GM21360 (cell line): ENCODE measurements around the gene EML6.

Experiments
- ATAC-seq: cut with Tn5 transposase; IDR thresholded peaks from one replicate; pipeline ENCODE4 v1.9.1; 2021; ENCODE audit warnings: mild to moderate bottlenecking, moderate library complexity; ENCODE audit not compliant: unreplicated experiment

EML6 gene

DNA sequence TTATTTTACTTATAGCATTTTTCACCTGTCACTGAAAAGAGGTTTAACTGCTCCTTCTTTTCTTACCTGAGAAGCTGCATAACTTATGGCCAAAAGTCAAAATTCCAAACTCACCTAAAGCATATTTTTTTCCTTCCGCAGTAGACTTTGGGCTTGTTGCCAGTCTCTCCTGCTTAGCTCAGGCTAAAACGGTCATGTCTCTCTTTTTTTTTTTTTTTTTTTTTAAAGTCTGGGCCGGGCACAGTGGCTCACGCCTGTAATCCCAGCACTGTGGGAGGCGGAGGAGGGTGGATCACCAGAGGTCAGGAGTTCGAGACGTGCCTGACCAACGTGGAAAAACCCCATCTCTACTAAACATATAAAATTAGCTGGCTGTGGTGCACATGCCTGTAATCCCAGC is 213.3 kb downstream of the EML6 start:
- no peak for ATAC-seq

DNA sequence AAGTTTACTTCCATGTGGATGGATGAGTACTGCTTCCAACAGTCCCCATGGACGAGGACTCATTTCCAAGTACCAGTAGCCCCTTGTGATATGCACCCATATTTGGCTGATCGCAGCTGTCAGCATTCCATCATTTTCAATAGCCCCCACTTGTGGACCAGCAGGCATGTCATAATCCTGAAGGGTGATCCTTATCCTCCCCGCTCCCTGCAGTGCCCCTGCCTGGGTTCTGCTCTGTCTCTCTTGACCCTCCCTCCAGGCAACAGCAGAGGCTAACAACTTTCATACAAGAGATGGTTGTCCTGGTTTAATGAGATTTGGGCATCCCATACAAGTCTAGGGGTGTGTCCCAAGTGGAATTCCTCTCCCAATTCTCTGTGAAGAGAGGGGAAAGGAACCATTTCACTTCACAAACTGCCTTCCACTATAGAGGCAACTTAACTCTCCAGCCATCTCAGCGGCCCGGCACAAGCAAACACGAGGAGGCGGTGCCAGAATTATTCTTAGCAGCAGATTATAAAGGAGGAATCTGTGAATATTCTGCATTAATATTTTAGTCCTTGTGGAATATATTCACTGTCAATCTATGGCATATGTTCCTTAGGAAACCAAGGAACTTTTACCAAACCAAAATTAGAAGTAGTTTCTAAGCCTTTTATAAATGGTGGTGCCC is 216.1 kb downstream of the EML6 start:
- no peak for ATAC-seq

DNA sequence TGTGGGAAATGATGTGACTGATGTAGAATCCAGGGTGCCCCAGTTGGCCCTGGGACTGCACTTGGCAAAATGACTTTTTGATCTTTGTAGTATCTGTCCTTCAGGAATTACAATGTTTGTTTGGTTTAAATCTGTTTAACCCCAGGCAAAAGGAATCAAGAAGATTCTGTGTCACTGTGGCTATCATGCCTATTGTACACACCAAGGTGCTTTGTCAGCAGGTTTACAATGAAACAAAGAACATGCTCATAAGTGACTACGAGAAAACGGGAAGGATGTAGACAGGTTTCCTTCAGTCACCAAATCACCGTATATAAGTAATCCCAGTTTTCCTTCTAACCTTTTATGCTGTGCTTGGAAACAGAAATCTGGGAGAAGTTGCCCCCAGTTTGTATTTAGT is 217.3 kb downstream of the EML6 start:
- ATAC-seq: no peak

DNA sequence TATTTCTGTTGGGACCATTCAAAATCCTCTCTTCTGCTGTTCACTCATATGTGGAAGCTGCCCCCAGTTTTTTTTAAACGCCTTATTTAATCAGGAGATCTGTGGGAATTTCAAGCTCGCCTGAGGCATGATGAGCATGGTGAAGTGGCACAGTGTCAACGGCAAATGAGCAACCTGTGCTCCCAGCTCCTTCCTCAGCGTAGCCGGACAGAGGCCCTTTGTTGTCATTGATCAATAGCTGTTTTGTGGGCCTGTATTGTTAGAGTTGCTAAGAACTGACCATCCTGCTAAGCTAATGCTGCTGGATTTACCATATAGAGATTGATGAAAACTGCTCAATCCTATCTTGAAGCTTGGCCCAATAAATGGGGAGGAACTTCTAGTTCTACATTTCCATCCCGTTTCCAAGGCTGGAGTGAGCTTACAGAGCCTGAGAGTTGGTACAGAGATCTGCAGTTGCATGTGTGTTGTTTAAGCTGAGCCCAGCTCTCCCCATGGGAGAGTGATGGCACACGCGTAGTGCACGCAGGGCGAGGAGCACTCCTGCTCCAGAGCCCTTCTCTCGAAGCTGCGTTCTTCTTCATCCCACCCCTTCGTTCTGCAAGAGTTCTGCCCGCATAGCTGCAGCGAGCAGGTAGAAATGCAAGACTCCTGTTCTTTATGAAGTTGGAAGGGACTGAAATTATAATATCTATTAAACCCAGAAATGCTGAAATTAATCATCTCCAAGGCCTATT is 218.0 kb downstream of the EML6 start:
- ATAC-seq: no peak

DNA sequence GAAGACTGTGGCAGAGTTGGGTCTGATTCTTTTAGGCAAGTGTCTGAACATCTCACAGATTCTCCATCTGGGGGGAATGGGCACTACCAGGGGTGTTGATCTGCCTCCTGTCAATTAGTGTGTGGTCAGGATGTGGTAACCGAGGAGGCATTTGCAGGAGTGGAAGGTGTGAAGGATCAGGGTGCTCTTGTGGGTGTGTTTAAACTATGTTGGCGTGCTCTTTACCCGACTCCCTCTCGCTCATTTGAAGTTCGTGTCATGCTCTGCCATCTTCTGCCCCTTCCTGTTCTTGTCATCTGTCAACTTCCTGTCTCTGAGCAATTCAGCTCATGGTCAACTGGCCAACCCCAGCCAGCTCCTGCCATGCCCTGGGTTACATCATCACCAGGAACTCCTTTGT is 218.9 kb downstream of the EML6 start:
- ATAC-seq: no peak

DNA sequence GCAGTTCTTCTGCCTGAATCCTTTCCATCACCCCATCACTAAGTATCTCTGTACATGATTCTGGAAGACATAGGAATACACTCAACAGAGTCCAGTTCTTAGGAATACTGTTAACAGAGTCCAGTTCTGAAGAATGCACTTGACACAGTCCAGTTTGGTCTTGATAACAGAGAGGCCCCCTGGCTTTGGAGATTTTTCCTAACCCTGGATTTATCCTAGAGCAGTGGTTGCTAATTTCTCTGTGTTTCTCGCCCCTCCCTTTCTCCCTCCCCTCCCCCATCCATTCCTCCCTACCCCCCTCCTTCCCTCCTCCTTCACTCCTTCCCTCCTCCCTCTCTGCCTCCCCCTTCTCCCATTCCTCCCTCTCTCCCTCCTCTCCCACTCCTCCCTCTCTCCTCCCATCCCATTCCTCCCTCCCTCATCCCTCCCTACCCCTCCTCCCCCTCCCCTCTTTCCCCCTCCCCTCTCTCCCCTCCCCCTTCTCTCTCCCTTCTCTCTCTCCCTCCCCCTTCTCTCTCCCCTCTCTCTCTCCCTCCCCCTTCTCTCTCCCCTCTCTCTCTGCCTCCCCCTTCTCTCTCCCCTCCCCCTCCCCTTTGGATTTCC is 221.4 kb downstream of the EML6 start:
- ATAC-seq: no peak

DNA sequence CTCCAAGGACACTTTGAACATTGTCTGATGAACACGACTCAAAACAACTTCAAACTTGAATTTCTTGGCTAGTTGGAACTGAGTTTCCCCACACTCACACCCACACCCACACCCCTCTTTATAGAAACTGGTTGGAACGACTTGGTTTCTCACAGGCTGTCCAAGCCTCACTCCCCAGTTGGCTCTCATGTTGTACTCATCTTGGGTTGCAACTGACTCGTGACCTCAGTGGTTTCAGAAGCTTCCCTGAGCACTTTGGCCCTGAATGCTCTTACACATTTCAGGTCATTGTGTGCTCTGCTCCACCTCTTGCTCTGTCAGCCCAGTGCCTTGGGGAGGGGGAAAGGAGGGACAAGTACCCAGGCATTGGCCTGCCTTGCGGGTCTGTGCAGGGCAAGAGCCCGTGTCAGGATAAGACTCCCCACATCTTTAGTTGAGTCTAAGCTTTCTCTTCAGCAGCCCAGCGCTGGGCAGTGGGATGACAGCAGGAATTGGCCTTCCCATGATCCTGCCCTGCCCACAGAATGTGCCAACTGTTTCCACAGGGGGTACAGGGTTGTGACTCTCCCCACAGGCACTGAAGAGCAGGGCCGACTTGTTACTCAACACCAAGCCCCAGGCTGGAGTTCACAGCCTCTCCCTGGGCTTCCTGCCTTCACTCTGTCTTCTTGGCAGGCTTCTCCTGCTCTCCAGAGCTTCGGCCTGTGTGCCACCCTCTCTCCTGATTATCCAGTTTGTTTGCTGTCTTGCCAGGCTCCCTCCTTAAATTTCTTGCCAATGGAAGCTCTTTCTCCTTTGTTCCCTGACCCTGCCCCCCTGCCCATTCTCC is 222.1 kb downstream of the EML6 start:
- no peak for ATAC-seq

DNA sequence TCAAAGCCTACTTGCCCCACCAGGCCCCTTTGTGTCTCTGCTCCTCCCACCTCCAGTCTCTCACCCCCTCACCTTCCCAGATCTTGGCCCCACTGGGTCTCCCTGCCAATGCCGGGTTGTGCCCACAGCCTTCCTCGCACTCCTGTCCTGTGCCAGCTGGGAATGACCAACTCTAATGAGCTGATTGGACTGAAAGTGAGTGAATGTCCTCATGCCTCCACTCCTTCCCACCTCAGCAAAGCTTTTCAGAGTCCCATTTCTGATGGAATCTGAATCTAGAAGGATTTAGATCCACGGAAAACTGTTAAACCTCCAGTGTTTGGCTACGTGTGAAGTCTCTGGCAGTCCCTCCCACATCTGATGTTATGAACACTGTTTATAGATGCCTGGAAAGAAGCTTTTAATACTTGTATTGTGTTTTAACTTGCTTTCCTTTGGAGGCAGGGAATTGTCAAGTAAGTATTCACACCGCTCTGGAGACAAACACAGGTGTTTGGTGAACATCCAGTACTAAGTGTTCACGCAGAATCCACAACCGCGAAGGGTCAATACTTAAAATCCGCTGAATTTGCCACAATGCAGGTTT is 222.9 kb downstream of the EML6 start:
- no peak for ATAC-seq

DNA sequence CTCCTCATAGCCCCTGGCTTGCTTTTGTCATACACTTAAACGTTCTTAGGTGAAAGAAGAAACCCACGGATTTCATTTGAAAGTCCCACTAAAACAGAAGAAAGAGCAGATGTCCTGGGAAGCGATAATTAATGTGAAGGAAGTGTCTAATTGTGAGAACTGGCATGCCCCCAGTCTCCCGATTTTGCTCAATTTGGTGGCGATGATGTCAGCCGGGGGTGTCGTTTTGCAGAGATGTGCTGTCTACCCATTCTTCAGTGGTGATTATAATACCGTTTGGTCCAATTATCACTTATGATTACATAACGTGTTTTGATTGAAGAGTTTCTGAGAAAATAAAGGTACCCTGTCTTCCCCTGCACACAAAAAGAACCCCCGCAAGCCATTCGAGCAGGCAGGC is 223.7 kb downstream of the EML6 start:
- ATAC-seq: no peak

DNA sequence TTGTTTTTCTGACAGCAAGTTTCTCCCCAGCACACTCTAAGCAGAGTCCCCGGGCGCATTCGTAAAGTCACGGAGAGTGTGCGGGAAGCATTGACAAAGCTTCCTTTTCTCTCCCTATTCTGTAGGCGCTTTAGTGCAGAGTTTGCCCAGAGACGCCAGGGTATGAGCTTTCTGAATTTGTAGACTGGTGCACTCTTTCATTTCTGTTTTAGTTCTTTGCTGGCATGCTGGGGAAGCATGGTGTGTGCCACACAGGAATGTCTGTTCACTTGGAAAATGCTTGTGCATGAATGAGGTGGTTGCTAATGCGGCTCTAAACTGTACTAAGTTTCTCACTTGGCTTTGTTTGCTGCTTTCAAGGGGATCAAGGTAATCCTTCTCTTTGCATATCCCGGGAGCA is 224.2 kb downstream of the EML6 start:
- ATAC-seq: no peak

DNA sequence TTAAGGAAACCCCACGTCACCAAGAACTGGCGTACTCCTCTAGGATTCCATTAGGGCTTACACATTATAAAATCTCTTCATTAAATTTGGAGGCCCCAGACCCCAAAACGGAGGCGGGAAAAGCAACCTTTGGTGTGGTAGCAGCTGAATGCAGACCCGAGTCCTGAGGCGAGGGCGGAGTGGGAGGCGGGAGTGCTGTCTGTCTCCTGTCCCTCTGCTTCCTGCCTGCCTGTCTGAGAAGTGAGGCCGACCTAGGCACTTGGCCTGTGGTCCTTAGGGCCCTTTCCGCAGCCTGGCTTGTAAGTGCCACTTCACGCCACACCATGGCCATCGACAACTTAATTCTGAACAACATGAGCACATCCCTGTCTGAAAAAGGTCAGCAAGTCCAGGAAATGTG is 224.7 kb downstream of the EML6 start:
- no peak for ATAC-seq

DNA sequence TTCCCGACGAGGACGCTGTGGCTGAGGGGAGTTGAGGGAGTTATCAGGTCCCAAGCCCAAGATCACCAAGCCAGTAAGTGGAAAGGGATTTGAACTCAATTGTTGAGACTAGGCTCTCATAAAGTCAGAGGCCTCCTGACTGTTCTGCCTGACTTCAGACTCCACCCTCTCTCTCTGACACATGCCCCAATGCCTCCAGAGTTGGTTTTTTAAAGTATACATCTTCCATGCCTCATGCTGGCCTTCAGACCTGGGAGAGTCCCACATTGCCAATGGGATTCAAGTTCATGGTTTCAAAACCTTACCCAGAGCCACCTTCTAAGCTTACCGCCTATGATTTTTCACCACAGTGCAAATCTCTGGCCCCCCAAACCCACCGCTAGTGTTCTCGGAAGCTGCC is 226.0 kb downstream of the EML6 start:
- no peak for ATAC-seq

DNA sequence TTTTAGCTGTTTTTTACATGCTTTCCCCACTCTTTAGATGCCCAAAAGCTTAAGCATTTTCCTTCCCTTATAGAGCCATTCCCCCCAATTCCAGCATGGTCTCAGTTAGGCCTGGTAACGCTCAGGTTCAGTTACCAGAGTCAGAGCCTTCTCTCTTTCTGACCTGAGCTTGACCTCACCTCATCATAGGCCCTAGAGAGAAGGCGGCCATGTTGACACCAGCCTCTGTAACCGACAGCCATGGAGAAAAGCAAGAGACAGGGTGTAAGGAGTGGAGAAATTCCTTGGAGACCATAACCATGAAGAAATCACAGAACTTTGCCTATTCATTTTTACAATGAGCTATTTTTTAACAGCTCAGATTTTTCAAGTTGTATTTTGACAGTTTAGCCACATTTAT is 227.3 kb downstream of the EML6 start:
- ATAC-seq: no peak

DNA sequence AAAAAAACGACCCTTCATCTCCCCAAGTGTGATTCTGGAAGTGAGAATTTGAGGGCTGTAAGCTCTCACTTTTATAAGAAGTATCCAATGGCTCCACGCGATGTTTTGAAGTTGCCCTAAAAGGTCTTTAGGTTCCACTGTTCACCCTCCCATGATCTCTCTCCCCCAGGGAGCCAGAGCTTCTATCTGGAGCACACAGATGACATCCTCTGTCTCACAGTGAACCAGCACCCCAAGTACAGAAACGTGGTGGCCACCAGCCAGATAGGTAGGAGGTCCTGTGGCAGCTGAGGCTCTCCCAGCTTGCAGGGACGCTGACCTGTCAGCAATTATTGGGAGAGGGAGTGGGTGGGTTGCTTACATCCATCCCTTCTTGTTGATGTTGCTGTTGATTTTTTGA is 229.0 kb downstream of the EML6 start:
- no peak for ATAC-seq

DNA sequence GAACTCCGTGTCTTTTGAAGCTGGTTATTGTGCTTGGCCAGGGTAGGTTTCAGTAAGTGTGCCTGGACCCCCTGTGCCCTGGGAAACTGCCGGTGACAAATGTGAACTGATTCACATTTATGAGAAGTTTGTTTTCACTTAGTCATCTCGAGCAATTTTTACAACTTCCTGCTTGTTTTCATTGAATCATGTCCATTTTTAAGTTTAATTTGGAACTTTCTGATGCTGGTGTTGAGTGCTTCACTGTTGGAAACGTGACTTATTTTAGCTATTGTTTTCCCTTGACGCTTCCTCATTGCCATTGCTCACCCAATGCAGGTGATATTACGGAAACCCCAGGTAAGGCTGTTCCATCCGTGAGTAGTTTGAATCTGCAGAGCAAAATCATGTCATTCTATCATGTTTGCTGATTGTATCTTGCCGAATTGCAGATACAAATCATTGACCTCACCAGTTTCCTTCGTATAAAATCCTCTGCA is 229.6 kb downstream of the EML6 start:
- ATAC-seq: no peak

DNA sequence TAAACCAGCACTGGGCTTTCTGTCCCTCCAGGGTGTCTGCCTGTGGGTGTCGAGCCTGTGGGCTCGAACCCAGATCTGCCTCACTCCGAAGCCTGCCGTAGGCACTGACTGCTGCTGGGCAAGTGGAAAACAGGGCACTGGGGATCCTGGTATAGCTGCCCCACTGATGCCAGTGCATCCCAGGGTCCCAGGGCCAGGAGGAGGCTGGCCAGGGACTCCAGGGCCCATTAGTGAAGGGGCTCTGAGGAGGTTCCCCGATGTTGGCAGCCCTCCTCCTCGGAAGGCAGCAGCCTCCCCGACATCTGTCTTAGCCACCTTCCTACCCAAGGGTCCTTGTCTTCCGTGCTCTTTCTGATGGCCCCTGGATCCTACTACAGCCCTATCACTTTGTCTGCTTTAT is 230.7 kb downstream of the EML6 start:
- ATAC-seq: no peak

DNA sequence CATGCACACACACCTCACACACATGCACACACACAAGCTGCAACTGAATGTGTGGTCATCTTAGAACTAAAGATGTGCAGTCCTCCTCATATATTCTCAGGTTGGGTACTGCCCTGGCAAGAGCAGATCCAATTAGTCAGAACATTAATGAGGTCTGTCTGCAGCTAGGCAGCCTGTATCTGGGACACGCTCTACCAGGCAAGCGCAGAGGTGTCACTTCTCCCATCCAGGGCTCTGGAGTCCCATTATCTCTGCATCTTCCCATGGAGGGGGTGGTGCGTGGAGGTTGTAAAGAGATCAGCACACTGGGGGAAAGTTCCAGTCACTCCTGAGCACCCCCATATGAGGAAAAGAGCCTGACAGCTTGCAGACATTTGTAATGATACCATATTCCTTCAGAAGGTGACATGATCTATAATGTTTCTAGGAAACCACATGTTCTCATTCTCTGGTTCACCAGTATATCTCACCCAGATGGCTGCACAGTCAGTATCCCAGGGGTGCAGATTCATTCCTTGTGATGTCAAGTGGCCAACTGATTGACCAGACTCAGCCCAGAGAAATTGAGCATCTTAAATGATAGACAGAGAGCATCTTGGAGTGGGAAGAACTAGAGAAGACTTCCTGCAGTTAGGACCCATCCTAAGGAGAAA is 231.4 kb downstream of the EML6 start:
- ATAC-seq: no peak

DNA sequence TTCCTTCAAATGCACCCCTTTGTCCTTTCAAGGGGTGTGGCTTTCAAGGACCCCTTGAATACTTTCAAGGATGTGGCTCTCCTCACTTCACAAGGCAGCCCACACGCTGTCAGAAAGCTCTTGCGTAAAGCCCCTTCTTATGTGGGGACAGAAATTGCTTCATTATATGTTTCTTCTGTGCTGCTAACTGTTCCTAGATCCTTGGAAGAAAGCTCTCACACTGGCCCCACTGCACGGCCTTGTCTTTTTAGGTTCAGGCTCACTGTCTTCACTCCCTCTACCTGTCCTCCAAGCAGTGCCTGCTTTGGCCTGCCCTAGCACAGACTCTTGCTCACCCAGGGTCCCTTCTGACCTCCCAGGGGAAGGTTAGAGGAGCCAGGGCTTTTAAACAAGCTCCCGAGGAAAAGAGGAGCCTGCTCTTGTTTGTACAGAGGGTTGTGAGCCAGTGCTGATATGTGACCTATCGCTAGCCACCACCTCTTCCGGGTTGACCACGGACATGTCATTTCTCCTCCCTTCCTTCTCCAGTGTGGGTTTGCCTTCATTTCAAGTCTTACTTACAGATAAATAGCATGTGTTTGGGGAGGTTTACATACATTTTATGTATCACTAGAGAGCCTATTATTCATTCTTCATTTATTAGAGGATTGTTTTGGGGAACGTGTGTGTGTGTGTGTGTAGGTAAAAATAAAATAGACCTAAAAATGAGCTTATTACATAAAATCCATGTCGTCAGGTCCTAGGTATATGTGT is 232.1 kb downstream of the EML6 start:
- no peak for ATAC-seq

DNA sequence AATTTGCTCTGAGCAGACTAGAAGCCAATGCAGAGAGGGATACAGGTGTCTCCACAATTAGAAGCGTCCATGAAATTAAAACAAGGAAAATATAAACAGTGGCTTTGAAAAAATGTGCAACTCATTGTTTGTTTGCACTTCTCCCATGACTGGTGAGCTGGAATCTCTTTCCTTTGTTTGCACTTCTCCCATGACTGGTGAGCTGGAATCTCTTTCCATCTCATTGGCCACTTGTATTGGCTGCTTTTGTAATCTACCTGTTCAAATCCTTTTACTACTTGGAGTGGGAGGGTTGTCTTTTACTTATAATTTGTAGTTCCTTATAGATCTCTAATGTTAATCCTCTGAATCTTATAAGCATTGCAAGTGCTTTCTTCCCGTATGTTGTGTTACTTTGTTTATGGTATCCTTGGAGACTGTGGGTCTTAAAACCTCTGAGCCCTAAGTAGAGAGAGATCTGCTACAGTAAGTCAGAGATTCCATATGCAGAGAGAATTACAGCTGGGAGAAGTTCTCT is 232.7 kb downstream of the EML6 start:
- ATAC-seq: no peak
